NCI-H146 treated with DMSO at 0.1 percent for 48 hours (cell line): ENCODE measurements around the gene DHRS3.
"Not testable (repeated sequence)": the region's sequence is repeated elsewhere in the genome, so short reads cannot be mapped to it uniquely, and the experiment has no call there.

Experiments used
- DNase-seq: peaks from one replicate; lab custom pipeline; 2025; ENCODE audit not compliant: unreplicated experiment; lab: John Stamatoyannopoulos, UW

The DHRS3 gene

GRCh38 chr1:12580054-12580887 lies 37.7 kb downstream of the DHRS3 start:
- no peak for DNase-seq

- no peak for DNase-seq
These were observed 39.1 kb downstream of the DHRS3 start for GRCh38 chr1:12578860-12579422.

- DNase-seq: no peak
These were observed 41.0 kb downstream of the DHRS3 start for GRCh38 chr1:12577020-12577419.

GRCh38 chr1:12574757-12575139 lies 43.3 kb downstream of the DHRS3 start:
- no peak for DNase-seq

GRCh38 chr1:12573015-12573825 lies 44.8 kb downstream of the DHRS3 start:
- no peak for DNase-seq

- no peak for DNase-seq
These were observed 45.5 kb downstream of the DHRS3 start for GRCh38 chr1:12572522-12572921.

GRCh38 chr1:12570291-12570690 lies 47.7 kb downstream of the DHRS3 start:
- no peak for DNase-seq

- no peak for DNase-seq
These were observed 49.8 kb downstream of the DHRS3 start for GRCh38 chr1:12568009-12568767.

GRCh38 chr1:12567288-12567819 lies 50.7 kb downstream of the DHRS3 start:
- no peak for DNase-seq

GRCh38 chr1:12566484-12567287 lies 51.3 kb downstream of the DHRS3 start:
- no peak for DNase-seq

GRCh38 chr1:12565966-12566352 lies 52.1 kb downstream of the DHRS3 start:
- no peak for DNase-seq

GRCh38 chr1:12565094-12565965 lies 52.7 kb downstream of the DHRS3 start:
- DNase-seq: no peak

GRCh38 chr1:12564251-12564650 lies 53.8 kb downstream of the DHRS3 start:
- not testable (repeated sequence) for DNase-seq

GRCh38 chr1:12562955-12563576 lies 54.9 kb downstream of the DHRS3 start:
- no peak for DNase-seq

- no peak for DNase-seq
These were observed 56.9 kb downstream of the DHRS3 start for GRCh38 chr1:12561121-12561520.

- no peak for DNase-seq
These were observed 60.8 kb downstream of the DHRS3 start for GRCh38 chr1:12556957-12557935.

GRCh38 chr1:12556368-12556930 lies 61.6 kb downstream of the DHRS3 start:
- no peak for DNase-seq
